ENCODE results near the gene KCNT1.

GRCh38 chr9:135671591-135672041 lies 30.4 kb upstream of the KCNT1 start:
- no peak for TF ChIP-seq CTCF (IDR thresholded peaks at IDR 0.05)
- no peak for TF ChIP-seq POLR2A (IDR thresholded peaks at IDR 0.05)

Measured in uterus (tissue), 2 donors.